Thyroid gland (tissue), 4 donors: ENCODE measurements around the gene MYT1.

Experiments
- POLR2A ChIP-seq, 2 donors: fragments of 450-650 bp; IDR thresholded peaks; one replicate each; pipeline ENCODE4 v1.6.1; 2017; ENCODE audit warnings: antibody characterized with exemption in 2 of 2, mild to moderate bottlenecking in 2 of 2, moderate library complexity in 1 of 2
- TF ChIP-seq, protein P1 (sequence below), 6 experiments: fragments of 200-600 bp in 3 of 6; fragments of 450-650 bp in 3 of 6; sonication (generic) in 3 of 6; IDR thresholded peaks; one replicate each; pipeline ENCODE4 v1.5.1; 2016 to 2019; ENCODE audit warnings: antibody characterized with exemption in 6 of 6, mild to moderate bottlenecking in 2 of 6, inconsistent platforms in 1 of 6, moderate library complexity in 1 of 6

DNA sequence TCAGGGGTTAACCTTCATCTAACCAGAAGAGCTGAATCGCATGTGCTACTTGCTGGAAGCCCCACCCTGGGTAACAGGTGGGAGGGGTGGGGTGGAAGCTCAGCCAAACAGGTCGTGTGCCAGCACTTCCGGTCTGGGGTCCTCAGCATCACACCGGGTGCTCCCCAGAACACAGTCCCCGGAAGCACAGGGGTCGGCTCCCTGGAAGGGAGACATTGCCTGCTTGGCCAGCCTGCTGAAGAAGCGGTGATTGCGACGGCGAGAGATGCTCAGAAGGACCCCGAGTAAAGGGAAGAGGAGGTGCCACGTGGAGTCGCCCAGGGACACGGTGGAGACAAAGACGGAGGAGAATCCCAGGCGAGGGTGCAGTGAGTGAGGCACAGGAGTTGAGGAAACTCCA lies 36.5 kb downstream of the MYT1 start:
- TF ChIP-seq, protein P1, sequence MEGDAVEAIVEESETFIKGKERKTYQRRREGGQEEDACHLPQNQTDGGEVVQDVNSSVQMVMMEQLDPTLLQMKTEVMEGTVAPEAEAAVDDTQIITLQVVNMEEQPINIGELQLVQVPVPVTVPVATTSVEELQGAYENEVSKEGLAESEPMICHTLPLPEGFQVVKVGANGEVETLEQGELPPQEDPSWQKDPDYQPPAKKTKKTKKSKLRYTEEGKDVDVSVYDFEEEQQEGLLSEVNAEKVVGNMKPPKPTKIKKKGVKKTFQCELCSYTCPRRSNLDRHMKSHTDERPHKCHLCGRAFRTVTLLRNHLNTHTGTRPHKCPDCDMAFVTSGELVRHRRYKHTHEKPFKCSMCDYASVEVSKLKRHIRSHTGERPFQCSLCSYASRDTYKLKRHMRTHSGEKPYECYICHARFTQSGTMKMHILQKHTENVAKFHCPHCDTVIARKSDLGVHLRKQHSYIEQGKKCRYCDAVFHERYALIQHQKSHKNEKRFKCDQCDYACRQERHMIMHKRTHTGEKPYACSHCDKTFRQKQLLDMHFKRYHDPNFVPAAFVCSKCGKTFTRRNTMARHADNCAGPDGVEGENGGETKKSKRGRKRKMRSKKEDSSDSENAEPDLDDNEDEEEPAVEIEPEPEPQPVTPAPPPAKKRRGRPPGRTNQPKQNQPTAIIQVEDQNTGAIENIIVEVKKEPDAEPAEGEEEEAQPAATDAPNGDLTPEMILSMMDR (IDR thresholded peaks at IDR 0.05), result no peak
- no peak for TF ChIP-seq POLR2A (IDR thresholded peaks at IDR 0.05)
